Spleen (tissue), 11 donors: ENCODE results near the gene TRIM71. TPM values are rescaled to one million over a fixed set of nuclear protein-coding genes. Genes with fewer than 3 reads are reported as not detected.

Experiments
- DNase-seq: peaks from one replicate; pipeline ENCODE4 v3.0.0-alpha.2; 2020
- H3K27ac ChIP-seq, 8 donors: fragments of 200-600 bp; sonication (generic) in 7 of 8; 1 replicate in 4 of 8; 2 replicates in 4 of 8; pipeline versions ENCODE4 v1.5.0 to v1.8.0; 2016 to 2021; ENCODE audit warnings: inconsistent platforms in 4 of 8, mild to moderate bottlenecking in 4 of 8, moderate library complexity in 1 of 8
- H3K27me3 ChIP-seq, 7 donors: fragments of 200-600 bp; sonication (generic) in 6 of 7; replicated peaks in 1 of 7; 1 replicate in 4 of 7; 2 replicates in 3 of 7; pipeline versions ENCODE4 v1.5.0 to v1.8.0; 2016 to 2021; ENCODE audit warnings: inconsistent platforms in 3 of 7, mild to moderate bottlenecking in 1 of 7
- H3K36me3 ChIP-seq, 6 donors: fragments of 200-600 bp; sonication (generic) in 5 of 6; 1 replicate in 4 of 6; 2 replicates in 2 of 6; pipeline versions ENCODE4 v1.5.0 to v1.8.0; 2016 to 2021; ENCODE audit warnings: inconsistent platforms in 2 of 6
- H3K4me1 ChIP-seq, 6 donors: fragments of 200-600 bp; sonication (generic) in 5 of 6; 1 replicate in 3 of 6; 2 replicates in 3 of 6; pipeline versions ENCODE4 v1.5.0 to v1.8.0; 2016 to 2021; ENCODE audit warnings: inconsistent platforms in 3 of 6
- H3K4me3 ChIP-seq, 8 donors: fragments of 200-600 bp; sonication (generic) in 7 of 8; 1 replicate in 4 of 8; 2 replicates in 4 of 8; pipeline versions ENCODE4 v1.5.0 to v1.8.0; 2016 to 2021; ENCODE audit warnings: inconsistent platforms in 4 of 8, mild to moderate bottlenecking in 4 of 8, moderate library complexity in 2 of 8
- H3K9me3 ChIP-seq, 8 donors: fragments of 200-600 bp; sonication (generic) in 7 of 8; 1 replicate in 4 of 8; 2 replicates in 4 of 8; pipeline versions ENCODE4 v1.5.0 to v1.8.0; 2016 to 2021; ENCODE audit warnings: inconsistent platforms in 4 of 8
- POLR2A ChIP-seq, 3 donors: fragments of 450-650 bp; IDR thresholded peaks; one replicate each; pipeline ENCODE4 v1.5.1; 2017; ENCODE audit warnings: antibody characterized with exemption in 3 of 3, mild to moderate bottlenecking in 1 of 3
- POLR2AphosphoS5 ChIP-seq, 3 donors: sonication (generic); formaldehyde crosslinking; IDR thresholded peaks; one replicate each; pipeline ENCODE4 v1.5.1; 2017; ENCODE audit warnings: antibody characterized with exemption in 3 of 3
- WGBS, 5 donors: extraction: QIAGEN DNeasy Blood & Tissue Kit in 3 of 5; methylation state at CpG; one replicate each; pipeline versions ENCODE4 v1.1.5 to v1.1.7; 2013 to 2018; 5-methylcytosine and 5-hydroxymethylcytosine counted together
- intact Hi-C: fragments of 100-400 bp; cut with DNase I; formaldehyde crosslinking; loops from one replicate; pipeline ENCODE4 v1.15.0; 2023; ENCODE audit warnings: low total_unique reads
- polyA plus RNA-seq, 3 donors: library from polyadenylated mRNA; stranded (reverse); fragments of 200-250 nt; gene quantifications; one replicate each; pipeline ENCODE4 v1.2.1, GENCODE V29; 2013
- total RNA-seq, 7 donors: library from RNA; depleted of rRNA in 3 of 7; stranded (reverse); fragments of >200 nt in 3 of 7; fragmentation: NEBNext Ultra II Directional in 4 of 7; extraction: Animal tissue kit (Norgen Biotek cat#: 25700) in 4 of 7; gene quantifications; one replicate each; pipeline versions ENCODE4 v1.1.0 to v1.2.1, GENCODE V29; 2016 to 2021
- TF ChIP-seq, protein P1 (sequence below), 11 experiments: fragments of 200-600 bp in 7 of 11; fragments of 450-650 bp in 4 of 11; sonication (generic) in 4 of 11; IDR thresholded peaks in 8 of 11; conservative IDR thresholded peaks in 3 of 11; 1 replicate in 7 of 11; 2 replicates in 4 of 11; pipeline versions ENCODE4 v1.4.0 to v1.8.0; 2016 to 2021; ENCODE audit warnings: antibody characterized with exemption in 11 of 11, inconsistent platforms in 4 of 11, mild to moderate bottlenecking in 1 of 11
- donor health status: healthy with polysubstance abuse.
- donor health status: DM: no; HTN: no; CAD: no; lungs with moderate emphysema.
- donor health status: DM: no; HTN: no; CAD: no.
- donor health status: Bipolar disorder and iron deficiency.
- donor health status: healthy.
- donor health status: DM: no; HTN: no; CAD: no.
- donor health status: DM: yes; HTN: yes; CAD: no.

The TRIM71 gene
- total and polyA plus RNA-seq, 10 donors: under 0.01 to 0.09 (median 0.03) TPM; not detected in 5

DNA sequence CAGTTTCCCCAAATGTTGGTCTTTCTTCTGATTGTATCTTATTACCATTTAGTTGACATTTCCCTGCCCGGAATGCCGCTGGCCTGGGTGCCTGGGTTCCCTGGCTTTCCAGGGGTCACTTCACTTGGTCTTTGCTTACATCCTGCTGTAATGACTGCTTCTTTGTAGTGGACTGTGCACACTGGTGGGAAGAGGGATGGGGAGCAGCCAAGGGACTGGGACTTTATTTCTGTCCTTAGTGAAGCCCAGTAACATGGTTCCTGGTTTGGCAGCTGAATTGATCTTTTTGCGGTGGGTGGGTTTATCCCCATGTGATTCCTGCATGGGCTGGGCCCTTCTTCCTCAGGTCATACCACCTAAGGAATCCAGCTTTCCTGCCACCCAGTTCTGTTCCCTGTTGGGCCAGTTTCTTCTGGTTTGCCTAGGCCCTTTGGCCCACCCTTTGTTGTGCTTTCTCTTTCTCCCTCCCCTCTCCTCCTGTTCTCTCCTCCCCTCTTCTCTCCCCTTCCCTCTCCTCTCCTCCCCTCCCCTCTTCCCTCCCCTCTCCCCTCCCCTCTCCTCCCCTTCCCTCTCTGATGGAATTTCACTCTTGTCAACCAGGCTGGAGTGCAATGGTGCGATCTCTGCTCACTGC, 41.9 kb downstream of the TRIM71 start:
- intact Hi-C loops: no loop called here
- Histone ChIP-seq H3K4me3 (no peak overlapping the region), H3K27me3 (no peaks in the 10 kb centered on the region), H3K36me3 (no peaks in the 10 kb centered on the region), H3K9me3 (no peaks in the 10 kb centered on the region), H3K27ac (no peak overlapping the region), H3K4me1 (no peaks in the 10 kb centered on the region)
- TF ChIP-seq POLR2AphosphoS5 (IDR thresholded peaks at IDR 0.05) (no peak), POLR2A (IDR thresholded peaks at IDR 0.05) (no peak)
- TF ChIP-seq, protein P1, sequence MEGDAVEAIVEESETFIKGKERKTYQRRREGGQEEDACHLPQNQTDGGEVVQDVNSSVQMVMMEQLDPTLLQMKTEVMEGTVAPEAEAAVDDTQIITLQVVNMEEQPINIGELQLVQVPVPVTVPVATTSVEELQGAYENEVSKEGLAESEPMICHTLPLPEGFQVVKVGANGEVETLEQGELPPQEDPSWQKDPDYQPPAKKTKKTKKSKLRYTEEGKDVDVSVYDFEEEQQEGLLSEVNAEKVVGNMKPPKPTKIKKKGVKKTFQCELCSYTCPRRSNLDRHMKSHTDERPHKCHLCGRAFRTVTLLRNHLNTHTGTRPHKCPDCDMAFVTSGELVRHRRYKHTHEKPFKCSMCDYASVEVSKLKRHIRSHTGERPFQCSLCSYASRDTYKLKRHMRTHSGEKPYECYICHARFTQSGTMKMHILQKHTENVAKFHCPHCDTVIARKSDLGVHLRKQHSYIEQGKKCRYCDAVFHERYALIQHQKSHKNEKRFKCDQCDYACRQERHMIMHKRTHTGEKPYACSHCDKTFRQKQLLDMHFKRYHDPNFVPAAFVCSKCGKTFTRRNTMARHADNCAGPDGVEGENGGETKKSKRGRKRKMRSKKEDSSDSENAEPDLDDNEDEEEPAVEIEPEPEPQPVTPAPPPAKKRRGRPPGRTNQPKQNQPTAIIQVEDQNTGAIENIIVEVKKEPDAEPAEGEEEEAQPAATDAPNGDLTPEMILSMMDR (IDR thresholded peaks at IDR 0.05 in 8 of 11, conservative IDR thresholded peaks at IDR 0.05 in 3 of 11): no peak
- WGBS, 5 donors: 87 to 100% (median 96%) methylated on average over 4 of the region's 4 CpGs
- no peak for DNase-seq

DNA sequence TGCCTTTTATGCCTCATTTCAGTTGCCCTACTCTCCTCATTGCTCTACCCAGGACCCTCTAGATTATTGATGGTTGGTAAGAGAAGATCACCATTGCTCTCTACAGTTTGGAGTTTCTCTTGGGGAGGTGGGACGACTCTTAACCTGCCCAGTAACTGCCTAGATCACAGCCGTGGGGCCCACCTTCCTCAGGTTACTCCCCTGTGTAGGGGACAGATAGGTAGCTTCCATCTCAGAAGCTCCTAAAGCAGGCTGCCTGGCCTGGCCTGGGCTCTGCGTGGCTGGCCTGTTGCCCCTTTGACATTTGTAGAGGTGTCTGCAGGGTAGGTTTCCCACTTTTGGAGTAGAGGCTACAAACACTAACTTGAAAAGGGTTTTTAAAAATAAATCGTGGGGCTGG, 42.7 kb downstream of the TRIM71 start:
- Histone ChIP-seq H3K27me3 (no peaks in the 10 kb centered on the region), H3K9me3 (no peaks in the 10 kb centered on the region), H3K27ac (no peak overlapping the region), H3K4me3 (no peak overlapping the region), H3K4me1 (no peaks in the 10 kb centered on the region), H3K36me3 (no peaks in the 10 kb centered on the region)
- DNase-seq: no peak
- WGBS, 5 donors: 89 to 98% (median 92%) methylated on average over 4 of the region's 4 CpGs
- intact Hi-C loops: no loop called here
- TF ChIP-seq POLR2A (IDR thresholded peaks at IDR 0.05): no peak
- TF ChIP-seq, protein P1 (IDR thresholded peaks at IDR 0.05 in 8 of 11, conservative IDR thresholded peaks at IDR 0.05 in 3 of 11): no peak
- no peak for TF ChIP-seq POLR2AphosphoS5 (IDR thresholded peaks at IDR 0.05)

GRCh38 chr3:32861681-32862080, 43.9 kb downstream of the TRIM71 start:
- no peak for TF ChIP-seq POLR2AphosphoS5 (IDR thresholded peaks at IDR 0.05)
- TF ChIP-seq POLR2A (IDR thresholded peaks at IDR 0.05): no peak
- TF ChIP-seq, protein P1 (IDR thresholded peaks at IDR 0.05 in 8 of 11, conservative IDR thresholded peaks at IDR 0.05 in 3 of 11): no peak
- H3K36me3 ChIP-seq: no peaks in the 10 kb centered on the region
- no peak overlapping the region for H3K4me3 ChIP-seq
- no peaks in the 10 kb centered on the region for H3K9me3 ChIP-seq
- no peaks in the 10 kb centered on the region for H3K4me1 ChIP-seq
- intact Hi-C loops: no loop called here
- DNase-seq: no peak
- no peaks in the 10 kb centered on the region for H3K27me3 ChIP-seq
- no peak overlapping the region for H3K27ac ChIP-seq
- WGBS, 5 donors: 79 to 98% (median 83%) methylated on average over 5 of the region's 5 CpGs

- H3K27ac ChIP-seq: no peak overlapping the region
- 86 to 93% (median 92%) methylated on average over 11 of the region's 11 CpGs for WGBS, 5 donors
- intact Hi-C loops: no loop called here
Measured at GRCh38 chr3:32862247-32862935, 44.6 kb downstream of the TRIM71 start.

More at GRCh38 chr3:32862247-32862935, 44.6 kb downstream of the TRIM71 start:
- Histone ChIP-seq H3K27me3 (no peaks in the 10 kb centered on the region), H3K4me1 (no peaks in the 10 kb centered on the region), H3K36me3 (no peaks in the 10 kb centered on the region), H3K4me3 (no peak overlapping the region), H3K9me3 (no peaks in the 10 kb centered on the region)
- TF ChIP-seq POLR2AphosphoS5 (IDR thresholded peaks at IDR 0.05): no peak
- TF ChIP-seq POLR2A (IDR thresholded peaks at IDR 0.05): no peak
- TF ChIP-seq, protein P1 (IDR thresholded peaks at IDR 0.05 in 8 of 11, conservative IDR thresholded peaks at IDR 0.05 in 3 of 11): no peak
- no peak for DNase-seq
